Neuronal stem cell (in vitro differentiated cells): ENCODE measurements around the gene XRCC6.

Experiments
- DNase-seq: peaks from one replicate; pipeline ENCODE4 v3.0.0-alpha.2; 2013; ENCODE audit warnings: low spot score
- H2AFZ ChIP-seq: one replicate; pipeline ENCODE4 v1.6.1; 2013; ENCODE audit warnings: mild to moderate bottlenecking, low read length, inconsistent platforms
- H2AK5ac ChIP-seq: 2 replicates; pipeline ENCODE4 v1.6.1; 2013; ENCODE audit warnings: low read depth, mild to moderate bottlenecking, inconsistent platforms, low read length, moderate library complexity, mixed read lengths
- H2BK120ac ChIP-seq: 2 replicates; pipeline ENCODE4 v1.6.1; 2013; ENCODE audit warnings: low read depth, mild to moderate bottlenecking, inconsistent platforms, low read length, moderate library complexity, mixed read lengths
- H2BK12ac ChIP-seq: one replicate; pipeline ENCODE4 v1.6.1; 2013; ENCODE audit warnings: low read length, inconsistent platforms
- H2BK15ac ChIP-seq: 2 replicates; pipeline ENCODE4 v1.6.1; 2013; ENCODE audit warnings: mild to moderate bottlenecking, low read length, inconsistent platforms, mixed read lengths
- H2BK5ac ChIP-seq: one replicate; pipeline ENCODE4 v1.6.1; 2013; ENCODE audit warnings: inconsistent platforms, mild to moderate bottlenecking, low read length, moderate library complexity
- H3K14ac ChIP-seq: one replicate; pipeline ENCODE4 v1.6.1; 2013; ENCODE audit warnings: low read length, inconsistent platforms
- H3K18ac ChIP-seq: 2 replicates; pipeline ENCODE4 v1.6.1; 2013; ENCODE audit warnings: low read length, inconsistent platforms
- H3K23ac ChIP-seq: 2 replicates; pipeline ENCODE4 v1.6.1; 2013; ENCODE audit warnings: low read depth, mild to moderate bottlenecking, mixed read lengths, low read length, inconsistent platforms; ENCODE audit not compliant: poor library complexity
- H3K27ac ChIP-seq: replicated peaks from 3 replicates; pipeline ENCODE4 v1.5.1; 2013; ENCODE audit warnings: low read length, inconsistent platforms
- H3K27me3 ChIP-seq, 3 experiments: 2 replicates each; pipeline ENCODE4 v1.6.1; 2013; ENCODE audit warnings: low read length in 3 of 3, mild to moderate bottlenecking in 2 of 3, inconsistent platforms in 1 of 3, low read depth in 1 of 3, mixed read lengths in 1 of 3, moderate library complexity in 1 of 3; ENCODE audit not compliant: control insufficient read depth in 3 of 3, insufficient read depth in 3 of 3
- H3K36me3 ChIP-seq, 2 donors: replicated peaks in 1 of 2; 2 replicates each; pipeline ENCODE4 v1.6.1; 2013; ENCODE audit warnings: low read length in 2 of 2; ENCODE audit not compliant: control insufficient read depth in 2 of 2, insufficient read depth in 2 of 2
- H3K4ac ChIP-seq: 2 replicates; pipeline ENCODE4 v1.6.1; 2013; ENCODE audit warnings: inconsistent platforms, mild to moderate bottlenecking, low read length, moderate library complexity
- H3K4me1 ChIP-seq, 2 donors: 1 replicate in 1 of 2; 2 replicates in 1 of 2; pipeline ENCODE4 v1.6.1; 2013; ENCODE audit warnings: low read length in 2 of 2, low read depth in 1 of 2; ENCODE audit not compliant: control insufficient read depth in 2 of 2, insufficient read depth in 1 of 2
- H3K4me2 ChIP-seq: one replicate; pipeline ENCODE4 v1.6.1; 2013; ENCODE audit warnings: mild to moderate bottlenecking, low read length, inconsistent platforms; ENCODE audit not compliant: insufficient read depth, poor library complexity, severe bottlenecking
- H3K4me3 ChIP-seq, 2 donors: 2 replicates each; pipeline ENCODE4 v1.5.1; 2013; ENCODE audit warnings: low read length in 2 of 2, mild to moderate bottlenecking in 2 of 2, inconsistent platforms in 1 of 2, moderate library complexity in 1 of 2
- H3K79me1 ChIP-seq: one replicate; pipeline ENCODE4 v1.6.1; 2013; ENCODE audit warnings: low read depth, mild to moderate bottlenecking, inconsistent platforms, low read length, moderate library complexity
- H3K9ac ChIP-seq: one replicate; pipeline ENCODE4 v1.6.1; 2013; ENCODE audit warnings: mild to moderate bottlenecking, low read depth, low read length, inconsistent platforms; ENCODE audit not compliant: poor library complexity
- H3K9me3 ChIP-seq, 2 donors: replicated peaks in 1 of 2; 2 replicates each; pipeline versions ENCODE3 to v1.6.1; 2013; ENCODE audit warnings: low read length in 2 of 2, mild to moderate bottlenecking in 2 of 2, inconsistent platforms in 1 of 2, low read depth in 1 of 2, mixed read lengths in 1 of 2, moderate library complexity in 1 of 2; ENCODE audit not compliant: control insufficient read depth in 2 of 2, insufficient read depth in 1 of 2
- H4K8ac ChIP-seq: one replicate; pipeline ENCODE4 v1.6.1; 2013; ENCODE audit warnings: low read depth, mild to moderate bottlenecking, inconsistent platforms, low read length, moderate library complexity
- H4K91ac ChIP-seq: one replicate; pipeline ENCODE4 v1.6.1; 2013; ENCODE audit warnings: low read length, low read depth, mild to moderate bottlenecking, inconsistent platforms; ENCODE audit not compliant: poor library complexity
- WGBS, 2 donors: extraction: QIAGEN DNeasy Blood & Tissue Kit; methylation state at CpG; one replicate each; pipeline ENCODE4 v1.1.7; 2013; ENCODE audit warnings: missing lambda C conversion rate in 2 of 2, mixed read lengths in 1 of 2; ENCODE audit not compliant: insufficient read length in 2 of 2, insufficient replicate concordance in 1 of 2; ENCODE audit errors: extremely low coverage in 2 of 2; 5-methylcytosine and 5-hydroxymethylcytosine counted together

The XRCC6 gene

DNA sequence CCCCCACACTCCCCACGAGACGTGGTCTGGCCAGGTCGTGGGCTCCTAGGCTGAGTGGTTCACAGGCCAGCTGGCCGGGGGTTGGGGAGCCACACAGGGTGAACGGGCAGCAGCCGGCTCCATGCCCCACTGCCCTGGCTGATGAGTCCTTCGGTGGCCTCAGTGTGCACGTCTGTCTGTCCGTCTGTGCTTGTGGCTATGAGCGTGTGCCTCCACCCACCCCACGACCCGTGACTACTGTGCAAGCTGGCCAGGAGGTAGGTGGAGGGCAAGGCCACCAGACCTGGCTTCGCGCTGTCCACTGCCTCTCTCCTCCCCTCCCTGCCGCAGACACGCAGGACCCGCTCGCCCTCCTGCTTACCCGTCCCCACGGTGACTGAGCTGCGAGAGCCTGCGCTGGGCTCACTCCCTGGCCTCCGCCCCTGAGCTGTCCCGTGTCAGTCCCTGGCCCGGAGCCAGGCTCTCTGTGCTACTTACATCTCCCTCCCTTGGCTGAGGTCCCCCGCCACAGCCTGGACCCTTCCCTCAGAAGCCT is 46.2 kb upstream of the XRCC6 start:
- Histone ChIP-seq H3K36me3 (peaks cover 0 to 13% of the 10 kb centered on the region in 2 donors), H3K18ac (peak overlapping the region; percentile 71), H3K14ac (no peak overlapping the region), H3K4me3 (no peak overlapping the region), H2BK15ac (no peak overlapping the region), H2BK120ac (no peak overlapping the region), H3K9me3 (no peaks in the 10 kb centered on the region), H2BK12ac (peak overlapping the region; percentile 58), H2AK5ac (no peak overlapping the region), H3K4me2 (peak overlapping the region; percentile 11), H2AFZ (no peak overlapping the region), H3K27ac (no peak overlapping the region), H3K4ac (peak overlapping the region; percentile 89), H3K4me1 (no peaks in the 10 kb centered on the region), H4K8ac (peak overlapping the region; percentile 17), H4K91ac (no peak overlapping the region), H3K27me3 (no peaks in the 10 kb centered on the region), H2BK5ac (no peak overlapping the region), H3K9ac (no peak overlapping the region), H3K79me1 (peaks cover 2% of the 10 kb centered on the region), H3K23ac (peak overlapping the region; percentile 43)
- no CpG with 5 or more reads among the region's 26 CpGs for WGBS, 2 donors
- DNase-seq, result no peak

- Histone ChIP-seq H3K4ac (no peak overlapping the region), H3K9me3 (no peaks in the 10 kb centered on the region), H4K8ac (no peak overlapping the region), H3K23ac (no peak overlapping the region), H3K9ac (no peak overlapping the region), H3K27me3 (no peaks in the 10 kb centered on the region), H2BK12ac (no peak overlapping the region), H3K18ac (no peak overlapping the region), H3K27ac (no peak overlapping the region), H2BK5ac (no peak overlapping the region), H3K79me1 (peaks cover 2% of the 10 kb centered on the region), H2AK5ac (peak overlapping the region; percentile 56), H2AFZ (no peak overlapping the region), H2BK120ac (no peak overlapping the region), H3K4me1 (no peaks in the 10 kb centered on the region), H3K4me3 (no peak overlapping the region), H2BK15ac (no peak overlapping the region), H3K4me2 (no peak overlapping the region), H4K91ac (no peak overlapping the region), H3K14ac (no peak overlapping the region), H3K36me3 (peaks cover 2 to 16% of the 10 kb centered on the region in 2 donors)
- WGBS, 2 donors, result no CpG with 5 or more reads among the region's 15 CpGs
- no peak for DNase-seq
These were observed 45.6 kb upstream of the XRCC6 start for GRCh38 chr22:41575533-41575932.

- peaks cover 2% of the 10 kb centered on the region for H3K79me1 ChIP-seq
- H3K9me3 ChIP-seq, result no peaks in the 10 kb centered on the region
- no peak overlapping the region for H2AFZ ChIP-seq
- H3K9ac ChIP-seq, result no peak overlapping the region
- H3K4me2 ChIP-seq, result no peak overlapping the region
- no peaks in the 10 kb centered on the region for H3K4me1 ChIP-seq
- H2BK5ac ChIP-seq, result no peak overlapping the region
- no CpG with 5 or more reads among the region's 9 CpGs for WGBS, 2 donors
- H3K23ac ChIP-seq, result no peak overlapping the region
- no peak overlapping the region for H3K4ac ChIP-seq
- no peak overlapping the region for H3K4me3 ChIP-seq
- H3K27me3 ChIP-seq, result no peaks in the 10 kb centered on the region
- H3K18ac ChIP-seq, result peak overlapping the region; percentile 65
- H2BK12ac ChIP-seq, result no peak overlapping the region
- peak; percentile 39 for DNase-seq
- H3K27ac ChIP-seq, result no peak overlapping the region
- no peak overlapping the region for H4K91ac ChIP-seq
- H3K14ac ChIP-seq, result no peak overlapping the region
- peak overlapping the region; percentile 30 for H2BK15ac ChIP-seq
- H4K8ac ChIP-seq, result no peak overlapping the region
- peak overlapping the region; percentile 81 for H2AK5ac ChIP-seq
- no peak overlapping the region for H2BK120ac ChIP-seq
- H3K36me3 ChIP-seq, result peaks cover 2 to 16% of the 10 kb centered on the region in 2 donors
These were observed 44.2 kb upstream of the XRCC6 start for GRCh38 chr22:41576877-41577276.

GRCh38 chr22:41578114-41578513 is 43.0 kb upstream of the XRCC6 start:
- no peak overlapping the region for H3K4ac ChIP-seq
- WGBS, 2 donors, result no CpG with 5 or more reads among the region's 8 CpGs

More at GRCh38 chr22:41578114-41578513, 43.0 kb upstream of the XRCC6 start:
- no peak overlapping the region for H2BK15ac ChIP-seq
- H2AK5ac ChIP-seq, result peak overlapping the region; percentile 27
- no peaks in the 10 kb centered on the region for H3K9me3 ChIP-seq
- H3K4me2 ChIP-seq, result no peak overlapping the region
- no peak overlapping the region for H2BK12ac ChIP-seq
- H3K27me3 ChIP-seq, result no peaks in the 10 kb centered on the region
- H3K27ac ChIP-seq, result no peak overlapping the region
- no peak overlapping the region for H4K8ac ChIP-seq
- no peak overlapping the region for H3K18ac ChIP-seq
- no peak overlapping the region for H2AFZ ChIP-seq
- H2BK5ac ChIP-seq, result no peak overlapping the region
- peaks cover 2% of the 10 kb centered on the region for H3K79me1 ChIP-seq
- H3K9ac ChIP-seq, result no peak overlapping the region
- H3K36me3 ChIP-seq, result peaks cover 2 to 23% of the 10 kb centered on the region in 2 donors
- peak overlapping the region; percentile 52 for H3K23ac ChIP-seq
- DNase-seq, result no peak
- no peak overlapping the region for H3K4me3 ChIP-seq
- H4K91ac ChIP-seq, result no peak overlapping the region
- no peak overlapping the region for H3K14ac ChIP-seq
- H3K4me1 ChIP-seq, result no peaks in the 10 kb centered on the region
- H2BK120ac ChIP-seq, result no peak overlapping the region
